Neutrophil (primary cell): ENCODE results near the gene DRAP1.
"Not testable (repeated sequence)": the region's sequence is repeated elsewhere in the genome, so short reads cannot be mapped to it uniquely, and the experiment has no call there.

ENCODE experiments used
- H3K27ac ChIP-seq: fragments of 200-600 bp; sonication (generic); 2 replicates; pipeline ENCODE4 v1.5.1; 2016; ENCODE audit warnings: mild to moderate bottlenecking, moderate library complexity
- H3K27me3 ChIP-seq: fragments of 200-600 bp; sonication (generic); 2 replicates; pipeline ENCODE4 v1.6.0; 2016; ENCODE audit warnings: mild to moderate bottlenecking
- H3K36me3 ChIP-seq: fragments of 200-600 bp; sonication (generic); 2 replicates; pipeline ENCODE4 v1.5.1; 2017
- H3K4me1 ChIP-seq, 2 experiments: fragments of 200-600 bp in 1 of 2; sonication (generic) in 1 of 2; 1 replicate in 1 of 2; 2 replicates in 1 of 2; pipeline versions ENCODE4 v1.5.1 to v1.6.1; 2013 to 2016; ENCODE audit warnings: low read depth in 1 of 2, low read length in 1 of 2, mild to moderate bottlenecking in 1 of 2, moderate library complexity in 1 of 2; ENCODE audit not compliant: control insufficient read depth in 1 of 2, insufficient read depth in 1 of 2
- H3K4me3 ChIP-seq, 2 experiments: fragments of 200-600 bp in 1 of 2; sonication (generic) in 1 of 2; 1 replicate in 1 of 2; 2 replicates in 1 of 2; pipeline ENCODE4 v1.5.1; 2013 to 2016; ENCODE audit warnings: low read depth in 1 of 2, low read length in 1 of 2, mild to moderate bottlenecking in 1 of 2, moderate library complexity in 1 of 2
- H3K9me3 ChIP-seq: fragments of 200-600 bp; sonication (generic); 2 replicates; pipeline ENCODE4 v1.5.1; 2016
- TF ChIP-seq, protein P1 (sequence below): fragments of 200-600 bp; sonication (generic); IDR thresholded peaks from 2 replicates; pipeline ENCODE4 v1.5.1; 2016; ENCODE audit warnings: antibody characterized with exemption

Gene DRAP1

DNA sequence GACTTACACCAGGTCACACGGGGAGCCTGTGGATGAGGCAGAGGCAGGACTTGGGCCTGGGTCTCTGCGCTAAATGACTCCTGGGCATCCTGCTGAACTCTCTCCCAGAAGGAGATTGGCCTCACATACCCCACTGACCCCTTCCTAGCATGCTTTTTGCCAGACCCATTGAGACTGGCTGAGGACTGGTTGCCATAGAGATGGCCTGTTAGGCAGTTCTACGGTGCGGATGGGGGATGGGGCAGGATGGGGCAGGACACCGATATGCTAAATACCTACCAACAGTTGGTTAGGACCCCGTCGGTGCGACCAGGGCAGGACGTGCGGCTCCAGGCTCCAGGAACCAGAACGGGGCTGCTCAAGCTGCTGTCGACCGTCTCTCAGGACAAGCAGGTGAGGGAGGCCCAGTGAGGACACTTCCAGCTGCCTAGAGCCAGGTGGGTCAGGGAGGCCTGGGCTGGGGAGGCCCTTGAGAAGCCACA, 26.2 kb downstream of the DRAP1 start, which contains the start of gene TSGA10IP:
TSGA10IP (plus strand) TSS at position 51 of the 482 bp plus-strand sequence; CDS start at position 247, 196 bp downstream.
- Histone ChIP-seq H3K4me3 (no peak within 1 kb of the TSS), H3K27ac (no peak within 1 kb of the TSS), H3K36me3 (no peaks in the 10 kb centered on the region), H3K9me3 (no peaks in the 10 kb centered on the region), H3K4me1 (peaks cover 11 to 12% of the 10 kb centered on the region in 2 experiments), H3K27me3 (no peaks in the 10 kb centered on the region)
- TF ChIP-seq, protein P1, sequence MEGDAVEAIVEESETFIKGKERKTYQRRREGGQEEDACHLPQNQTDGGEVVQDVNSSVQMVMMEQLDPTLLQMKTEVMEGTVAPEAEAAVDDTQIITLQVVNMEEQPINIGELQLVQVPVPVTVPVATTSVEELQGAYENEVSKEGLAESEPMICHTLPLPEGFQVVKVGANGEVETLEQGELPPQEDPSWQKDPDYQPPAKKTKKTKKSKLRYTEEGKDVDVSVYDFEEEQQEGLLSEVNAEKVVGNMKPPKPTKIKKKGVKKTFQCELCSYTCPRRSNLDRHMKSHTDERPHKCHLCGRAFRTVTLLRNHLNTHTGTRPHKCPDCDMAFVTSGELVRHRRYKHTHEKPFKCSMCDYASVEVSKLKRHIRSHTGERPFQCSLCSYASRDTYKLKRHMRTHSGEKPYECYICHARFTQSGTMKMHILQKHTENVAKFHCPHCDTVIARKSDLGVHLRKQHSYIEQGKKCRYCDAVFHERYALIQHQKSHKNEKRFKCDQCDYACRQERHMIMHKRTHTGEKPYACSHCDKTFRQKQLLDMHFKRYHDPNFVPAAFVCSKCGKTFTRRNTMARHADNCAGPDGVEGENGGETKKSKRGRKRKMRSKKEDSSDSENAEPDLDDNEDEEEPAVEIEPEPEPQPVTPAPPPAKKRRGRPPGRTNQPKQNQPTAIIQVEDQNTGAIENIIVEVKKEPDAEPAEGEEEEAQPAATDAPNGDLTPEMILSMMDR: no peak

DNA sequence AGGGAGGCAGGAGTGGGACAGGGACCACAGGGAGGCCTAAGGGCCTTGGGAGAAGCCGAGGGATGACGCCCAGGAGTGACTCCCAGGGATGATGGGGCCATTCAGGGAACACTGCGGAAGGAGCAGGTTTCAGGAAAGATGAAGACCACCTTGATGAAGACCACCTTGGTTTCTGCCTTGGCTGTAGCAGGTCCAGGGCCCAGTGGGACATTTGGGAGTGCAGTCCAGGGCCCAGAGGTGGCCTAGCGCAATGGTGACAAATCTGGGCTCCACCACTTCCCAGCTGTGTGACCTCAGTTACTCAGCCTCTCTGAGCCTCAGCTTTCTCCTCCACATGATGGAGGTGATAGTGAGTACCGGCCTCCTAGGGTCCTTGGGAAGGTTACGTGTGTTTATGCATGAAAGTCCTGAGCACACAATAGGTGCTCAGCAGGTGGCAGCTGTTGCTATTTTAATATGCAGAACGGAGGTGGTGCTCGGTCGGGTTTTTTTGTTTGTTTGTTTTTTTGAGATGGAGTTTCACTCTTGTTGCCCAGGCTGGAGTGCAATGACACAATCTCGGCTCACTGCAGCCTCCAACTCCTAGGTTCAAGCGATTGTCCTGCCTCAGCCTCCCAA, 26.8 kb downstream of the DRAP1 start:
- Histone ChIP-seq H3K4me3 (no peak overlapping the region), H3K27ac (no peak overlapping the region), H3K36me3 (no peaks in the 10 kb centered on the region), H3K4me1 (peaks cover 9 to 10% of the 10 kb centered on the region in 2 experiments), H3K9me3 (no peaks in the 10 kb centered on the region), H3K27me3 (no peaks in the 10 kb centered on the region)
- TF ChIP-seq, protein P1: no peak

DNA sequence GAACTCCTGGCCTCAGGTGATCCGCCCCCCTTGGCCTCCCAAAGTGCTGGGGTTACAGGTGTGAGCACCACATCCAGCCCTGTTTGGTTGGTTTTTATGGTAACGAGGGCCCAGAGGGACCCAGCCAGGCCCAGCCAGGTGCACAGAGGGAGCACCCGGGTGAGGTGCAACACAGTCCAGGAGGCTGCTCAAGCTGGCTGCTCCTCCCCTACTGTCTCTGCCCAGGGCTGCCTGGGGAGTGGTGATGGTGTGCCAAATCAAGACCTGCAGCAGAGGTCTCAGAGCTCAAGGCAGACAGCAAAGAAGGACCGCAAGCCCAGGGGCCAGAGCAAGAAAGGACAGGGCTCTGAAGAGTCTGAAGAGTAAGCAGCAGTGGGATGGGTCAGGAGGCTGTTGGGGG, 27.4 kb downstream of the DRAP1 start:
- Histone ChIP-seq H3K9me3 (no peaks in the 10 kb centered on the region), H3K4me1 (peaks cover 3 to 4% of the 10 kb centered on the region in 2 experiments), H3K4me3 (no peak overlapping the region), H3K27me3 (no peaks in the 10 kb centered on the region), H3K27ac (no peak overlapping the region), H3K36me3 (no peaks in the 10 kb centered on the region)
- TF ChIP-seq, protein P1: no peak

- Histone ChIP-seq H3K9me3 (no peaks in the 10 kb centered on the region), H3K4me1 (no peaks in the 10 kb centered on the region), H3K36me3 (no peaks in the 10 kb centered on the region), H3K27ac (no peak overlapping the region), H3K27me3 (no peaks in the 10 kb centered on the region), H3K4me3 (no peak overlapping the region)
- TF ChIP-seq, protein P1: no peak
These were observed 27.9 kb downstream of the DRAP1 start for GRCh38 chr11:65947133-65947532.

DNA sequence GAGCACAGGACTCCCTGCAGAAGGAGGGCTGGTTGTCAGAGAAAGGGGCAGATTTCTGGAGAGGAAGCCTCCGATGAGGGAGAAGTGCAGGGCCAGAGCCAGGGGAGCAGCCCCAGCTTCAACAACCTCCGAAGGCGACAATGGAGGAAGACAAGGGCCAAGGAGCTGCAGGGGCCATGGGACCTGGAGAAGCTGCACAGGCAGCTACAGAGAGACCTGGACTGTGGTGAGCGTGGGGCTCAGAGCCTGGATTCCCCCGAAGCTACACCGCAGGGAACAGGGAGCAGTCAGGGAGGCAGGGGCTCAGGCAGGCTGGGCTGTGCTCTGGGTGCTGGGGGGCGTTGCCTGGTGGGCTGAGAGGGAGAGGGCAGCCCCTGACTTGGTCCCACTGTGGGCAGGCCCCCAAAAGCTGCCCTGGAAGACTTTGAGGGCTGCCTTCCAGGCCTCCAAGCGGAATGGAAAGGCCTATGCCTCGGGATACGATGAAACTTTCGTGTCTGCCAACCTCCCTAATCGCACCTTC, 28.4 kb downstream of the DRAP1 start:
- H3K4me1 ChIP-seq: no peaks in the 10 kb centered on the region
- TF ChIP-seq, protein P1: no peak
- no peak overlapping the region for H3K27ac ChIP-seq
- no peaks in the 10 kb centered on the region for H3K9me3 ChIP-seq
- no peaks in the 10 kb centered on the region for H3K36me3 ChIP-seq
- H3K4me3 ChIP-seq: no peak overlapping the region
- no peaks in the 10 kb centered on the region for H3K27me3 ChIP-seq

- not testable (repeated sequence) for H3K4me1 ChIP-seq, H3K9me3 ChIP-seq, H3K27me3 ChIP-seq, H3K27ac ChIP-seq, H3K36me3 ChIP-seq, H3K4me3 ChIP-seq
These were observed 31.5 kb downstream of the DRAP1 start for GRCh38 chr11:65950711-65951110.

DNA sequence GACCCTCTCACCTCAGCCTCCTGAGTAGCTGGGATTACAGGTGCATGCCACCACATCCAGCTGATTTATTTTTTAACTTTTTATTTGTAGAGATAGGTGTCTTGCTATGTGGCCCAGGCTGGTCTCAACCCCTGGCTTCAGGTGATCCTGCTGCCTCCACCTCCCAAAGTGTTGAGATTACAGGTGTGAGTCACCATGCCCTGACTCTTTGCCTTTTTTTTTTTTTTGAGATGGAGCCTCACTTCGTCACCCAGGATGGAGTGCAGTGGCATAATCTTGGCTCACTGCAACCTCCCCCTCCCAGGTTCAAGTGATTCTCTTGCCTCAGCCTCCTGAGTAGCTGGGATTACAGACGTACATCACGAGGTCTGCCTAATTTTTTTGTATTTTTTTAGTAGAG, 32.4 kb downstream of the DRAP1 start:
- H3K4me3 ChIP-seq, H3K36me3 ChIP-seq, H3K9me3 ChIP-seq, H3K27me3 ChIP-seq, H3K27ac ChIP-seq, H3K4me1 ChIP-seq: not testable (repeated sequence)
